ENCODE measurements around the gene SMIM45.

- TF ChIP-seq CTCF (conservative IDR thresholded peaks at IDR 0.05; ENCODE audit: low read depth, low read length) (no peak), EZH2phosphoT487 (IDR thresholded peaks at IDR 0.05; ENCODE audit: borderline replicate concordance, low read length) (no peak)
Measured at GRCh38 chr22:41989246-41989645, 37.3 kb downstream of the SMIM45 start.

Data from PC-3 (cell line).